ENCODE results near the gene RIN3.

GRCh38 chr14:92524602-92525185, 11.1 kb downstream of the RIN3 start:
- TF ChIP-seq EZH2 (IDR thresholded peaks at IDR 0.05; ENCODE audit: insufficient read depth, poor library complexity, severe bottlenecking) = no peak
- TF ChIP-seq EZH2phosphoT487 (IDR thresholded peaks at IDR 0.05; ENCODE audit: insufficient read depth, low read depth) = no peak
